Glutamatergic neuron (in vitro differentiated cells): ENCODE data around the gene IL1RL1. TPM values are rescaled to one million over a fixed set of nuclear protein-coding genes. Genes with fewer than 3 reads are reported as not detected.

ENCODE experiments used
- DNase-seq: peaks from one replicate; pipeline ENCODE4 v3.0.0; 2022
- H3K27ac Mint-ChIP-seq: one replicate; pipeline ENCODE4 v1.8.0; 2020; ENCODE audit warnings: mild to moderate bottlenecking, mixed read lengths, inconsistent platforms; ENCODE audit not compliant: unreplicated experiment
- H3K27me3 Mint-ChIP-seq: one replicate; pipeline ENCODE4 v1.8.0; 2020; ENCODE audit warnings: mild to moderate bottlenecking, moderate library complexity, mixed read lengths, inconsistent platforms; ENCODE audit not compliant: unreplicated experiment
- H3K36me3 Mint-ChIP-seq: one replicate; pipeline ENCODE4 v1.8.0; 2020; ENCODE audit warnings: mild to moderate bottlenecking, mixed read lengths, inconsistent platforms; ENCODE audit not compliant: unreplicated experiment
- H3K4me1 Mint-ChIP-seq: one replicate; pipeline ENCODE4 v1.8.0; 2020; ENCODE audit warnings: mild to moderate bottlenecking, low read depth, mixed read lengths, inconsistent platforms; ENCODE audit not compliant: unreplicated experiment
- H3K4me3 Mint-ChIP-seq: one replicate; pipeline ENCODE4 v1.8.0; 2020; ENCODE audit warnings: mild to moderate bottlenecking, mixed read lengths, inconsistent platforms; ENCODE audit not compliant: unreplicated experiment
- H3K9me3 Mint-ChIP-seq: one replicate; pipeline ENCODE4 v1.8.0; 2020; ENCODE audit warnings: mild to moderate bottlenecking, moderate library complexity, mixed read lengths, inconsistent platforms; ENCODE audit not compliant: unreplicated experiment
- CTCF ChIP-seq: fragments of 200-600 bp; sonication (generic); IDR thresholded peaks from one replicate; pipeline ENCODE4 v1.5.0; 2021; ENCODE audit not compliant: partially characterized antibody, unreplicated experiment
- total RNA-seq: library from RNA; stranded (reverse); fragmentation: NEBNext Ultra II Directional; extraction: Animal tissue kit (Norgen Biotek cat#: 25700); gene quantifications from one replicate; pipeline ENCODE4 v1.2.1, GENCODE V29; 2021; ENCODE audit not compliant: unreplicated experiment

Gene IL1RL1
- total RNA-seq, 1 donor from 2014 or later = not detected

GRCh38 chr2:102401456-102401855 lies 90.1 kb downstream of the IL1RL1 start:
- no peaks in the 10 kb centered on the region for H3K4me1 Mint-ChIP-seq
- no peak for DNase-seq
- no peak overlapping the region for H3K4me3 Mint-ChIP-seq
- no peaks in the 10 kb centered on the region for H3K9me3 Mint-ChIP-seq
- H3K36me3 Mint-ChIP-seq = no peaks in the 10 kb centered on the region
- no peak overlapping the region for H3K27ac Mint-ChIP-seq
- no peak for TF ChIP-seq CTCF
- no peaks in the 10 kb centered on the region for H3K27me3 Mint-ChIP-seq

Other genes starting within 250 kb of the IL1RL1 start
- 0.17 TPM for gene IL1R1, start 168.8 kb upstream of the IL1RL1 start, total RNA-seq
- gene IL1RL2, start 124.5 kb upstream of the IL1RL1 start, total RNA-seq = not detected
- gene IL18R1, start 44.2 kb downstream of the IL1RL1 start, total RNA-seq = not detected
- gene IL18RAP, start 111.6 kb downstream of the IL1RL1 start, total RNA-seq = not detected
- gene SLC9A4, start 161.7 kb downstream of the IL1RL1 start, total RNA-seq = 0.12 TPM